ENCODE data around the gene HRCT1.
A peak's percentile ranks its signal among the peaks of the same experiment; 100 is the strongest.

Gene HRCT1

DNA sequence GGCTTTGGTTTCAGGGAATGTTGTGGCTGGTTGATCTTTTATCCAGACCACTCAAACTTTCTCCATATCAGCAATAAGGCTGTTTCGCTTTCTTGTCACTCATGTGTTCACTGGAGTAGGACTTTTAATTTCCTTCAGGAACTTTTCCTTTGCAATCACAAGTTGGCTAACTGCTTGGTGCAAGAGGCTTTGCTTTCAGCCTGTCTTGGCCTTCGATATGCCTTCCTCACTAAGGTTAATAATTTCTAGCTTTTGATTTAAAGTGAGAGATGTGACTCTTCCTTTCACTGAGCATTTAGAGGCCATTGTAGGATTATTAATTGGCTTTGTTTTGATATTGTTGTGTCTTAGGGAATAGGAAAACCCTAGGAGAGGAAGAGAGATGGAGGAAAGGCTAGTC lies 7.0 kb upstream of the HRCT1 start:
- Histone ChIP-seq H3K79me2 (ENCODE audit: insufficient read depth, low read length) (no peaks in the 10 kb centered on the region), H3K9ac (ENCODE audit: low read depth, low read length) (no peak overlapping the region), H3K27me3 (ENCODE audit: insufficient read depth, low read length, poor library complexity) (peaks cover 12% of the 10 kb centered on the region), H3K27ac (ENCODE audit: low read length) (no peak overlapping the region), H4K20me1 (ENCODE audit: insufficient read depth, low read length) (no peaks in the 10 kb centered on the region), H3K4me2 (ENCODE audit: insufficient read depth, low read length) (no peak overlapping the region), H3K4me3 (ENCODE audit: low read depth in 1 of 2, low read length in 2 of 2) (no peak overlapping the region), H3K36me3 (ENCODE audit: insufficient read depth, low read length) (no peaks in the 10 kb centered on the region), H2AFZ (ENCODE audit: low read depth, low read length) (no peak overlapping the region), H3K9me3 (ENCODE audit: insufficient read depth, low read length, severe bottlenecking) (no peaks in the 10 kb centered on the region), H3K4me1 (ENCODE audit: insufficient read depth, low read length) (no peaks in the 10 kb centered on the region)
- DNase-seq, result no peak
- no peak for TF ChIP-seq EZH2 (IDR thresholded peaks at IDR 0.05; ENCODE audit: borderline replicate concordance, low read depth, low read length, severe bottlenecking)
- TF ChIP-seq CTCF (IDR thresholded peaks at IDR 0.05; ENCODE audit: borderline replicate concordance, extremely low read depth, low read length, poor library complexity, severe bottlenecking), result no peak
- ATAC-seq (ENCODE audit: insufficient read depth, low read depth), result no peak

GRCh38 chr9:35903049-35903448 lies 3.0 kb upstream of the HRCT1 start:
- no peak overlapping the region for H3K4me3 ChIP-seq (ENCODE audit: low read depth in 1 of 2, low read length in 2 of 2)
- no peaks in the 10 kb centered on the region for H3K79me2 ChIP-seq (ENCODE audit: insufficient read depth, low read length)
- no peaks in the 10 kb centered on the region for H3K4me1 ChIP-seq (ENCODE audit: insufficient read depth, low read length)
- peaks cover 7% of the 10 kb centered on the region for H3K27me3 ChIP-seq (ENCODE audit: insufficient read depth, low read length, poor library complexity)
- no peaks in the 10 kb centered on the region for H3K9me3 ChIP-seq (ENCODE audit: insufficient read depth, low read length, severe bottlenecking)
- H2AFZ ChIP-seq (ENCODE audit: low read depth, low read length), result no peak overlapping the region
- DNase-seq (peak; percentile 50), ATAC-seq (ENCODE audit: insufficient read depth, low read depth) (peak; percentile 78)
- no peak overlapping the region for H3K27ac ChIP-seq (ENCODE audit: low read length)
- no peaks in the 10 kb centered on the region for H4K20me1 ChIP-seq (ENCODE audit: insufficient read depth, low read length)
- no peaks in the 10 kb centered on the region for H3K36me3 ChIP-seq (ENCODE audit: insufficient read depth, low read length)
- H3K9ac ChIP-seq (ENCODE audit: low read depth, low read length), result no peak overlapping the region
- TF ChIP-seq EZH2 (IDR thresholded peaks at IDR 0.05; ENCODE audit: borderline replicate concordance, low read depth, low read length, severe bottlenecking) (no peak), CTCF (IDR thresholded peaks at IDR 0.05; ENCODE audit: borderline replicate concordance, extremely low read depth, low read length, poor library complexity, severe bottlenecking) (peak; percentile 75)
- no peak overlapping the region for H3K4me2 ChIP-seq (ENCODE audit: insufficient read depth, low read length)

GRCh38 chr9:35904338-35904737 lies 1.7 kb upstream of the HRCT1 start:
- ATAC-seq (ENCODE audit: insufficient read depth, low read depth), result no peak
- H3K36me3 ChIP-seq (ENCODE audit: insufficient read depth, low read length), result no peaks in the 10 kb centered on the region
- no peaks in the 10 kb centered on the region for H4K20me1 ChIP-seq (ENCODE audit: insufficient read depth, low read length)

More at GRCh38 chr9:35904338-35904737, 1.7 kb upstream of the HRCT1 start:
- Histone ChIP-seq H3K27ac (ENCODE audit: low read length) (no peak overlapping the region), H3K27me3 (ENCODE audit: insufficient read depth, low read length, poor library complexity) (no peaks in the 10 kb centered on the region), H3K79me2 (ENCODE audit: insufficient read depth, low read length) (no peaks in the 10 kb centered on the region), H3K9ac (ENCODE audit: low read depth, low read length) (no peak overlapping the region), H3K4me3 (ENCODE audit: low read depth in 1 of 2, low read length in 2 of 2) (no peak overlapping the region), H2AFZ (ENCODE audit: low read depth, low read length) (no peak overlapping the region), H3K9me3 (ENCODE audit: insufficient read depth, low read length, severe bottlenecking) (no peaks in the 10 kb centered on the region), H3K4me2 (ENCODE audit: insufficient read depth, low read length) (no peak overlapping the region), H3K4me1 (ENCODE audit: insufficient read depth, low read length) (no peaks in the 10 kb centered on the region)
- TF ChIP-seq EZH2 (IDR thresholded peaks at IDR 0.05; ENCODE audit: borderline replicate concordance, low read depth, low read length, severe bottlenecking), result no peak
- TF ChIP-seq CTCF (IDR thresholded peaks at IDR 0.05; ENCODE audit: borderline replicate concordance, extremely low read depth, low read length, poor library complexity, severe bottlenecking), result no peak
- no peak for DNase-seq
